ENCODE results near the gene MAGEA10. TPM values are rescaled to one million over a fixed set of nuclear protein-coding genes. Genes with fewer than 3 reads are reported as not detected.

Gene MAGEA10
- total and polyA plus RNA-seq, 4 donors: not detected

GRCh38 chrX:152154050-152154449 lies 15.7 kb upstream of the MAGEA10 start:
- DNase-seq (ENCODE audit: low spot score): no peak
- H3K4me3 ChIP-seq (ENCODE audit: low read depth in 1 of 3, low read length in 3 of 3): no peak overlapping the region
- no peak for TF ChIP-seq GABPA (IDR thresholded peaks at IDR 0.05 in 1 of 2, conservative IDR thresholded peaks at IDR 0.05 in 1 of 2)
- TF ChIP-seq ZBTB33 (IDR thresholded peaks at IDR 0.05): no peak
- no peak for TF ChIP-seq SP1 (IDR thresholded peaks at IDR 0.05)
- TF ChIP-seq YY1 (IDR thresholded peaks at IDR 0.05): no peak
- no peak for TF ChIP-seq RAD21 (IDR thresholded peaks at IDR 0.05)
- no peak for TF ChIP-seq HNF4A (conservative IDR thresholded peaks at IDR 0.05)
- no peaks in the 10 kb centered on the region for H3K4me1 ChIP-seq (ENCODE audit: control insufficient read depth in 4 of 4, insufficient read depth in 4 of 4, low read length in 3 of 4)
- peaks cover 0 to 2% (median 0%) of the 10 kb centered on the region in 4 donors for H3K9me3 ChIP-seq (ENCODE audit: control insufficient read depth in 4 of 4, low read length in 3 of 4)
- 76% methylated on average over 1 of the region's 1 CpG for WGBS
- H3K27ac ChIP-seq (ENCODE audit: low read depth in 1 of 2, low read length in 2 of 2): no peak overlapping the region
- no peaks in the 10 kb centered on the region for H3K27me3 ChIP-seq (ENCODE audit: control insufficient read depth in 4 of 4, insufficient read depth in 4 of 4, low read length in 3 of 4)
- no peaks in the 10 kb centered on the region for H3K36me3 ChIP-seq (ENCODE audit: control insufficient read depth in 4 of 4, insufficient read depth in 3 of 4, low read depth in 1 of 4, low read length in 3 of 4)
- H3K9ac ChIP-seq (ENCODE audit: low read depth in 1 of 2, low read length in 2 of 2): no peak overlapping the region

- no peaks in the 10 kb centered on the region for H3K36me3 ChIP-seq (ENCODE audit: control insufficient read depth in 4 of 4, insufficient read depth in 3 of 4, low read depth in 1 of 4, low read length in 3 of 4)
- TF ChIP-seq MAX (IDR thresholded peaks at IDR 0.05) (no peak), FOXA1 (IDR thresholded peaks at IDR 0.05) (no peak), ATF3 (IDR thresholded peaks at IDR 0.05) (no peak), RXRA (IDR thresholded peaks at IDR 0.05) (no peak), SP1 (IDR thresholded peaks at IDR 0.05) (no peak)
- WGBS: 85% methylated on average over 3 of the region's 3 CpGs
Observed at GRCh38 chrX:152151256-152151655, 12.9 kb upstream of the MAGEA10 start.

GRCh38 chrX:152149648-152150047 lies 11.3 kb upstream of the MAGEA10 start:
- no peak overlapping the region for H3K4me3 ChIP-seq (ENCODE audit: low read depth in 1 of 3, low read length in 3 of 3)
- H3K9ac ChIP-seq (ENCODE audit: low read depth in 1 of 2, low read length in 2 of 2): no peak overlapping the region
- no peaks in the 10 kb centered on the region for H3K4me1 ChIP-seq (ENCODE audit: control insufficient read depth in 4 of 4, insufficient read depth in 4 of 4, low read length in 3 of 4)
- no peaks in the 10 kb centered on the region for H3K36me3 ChIP-seq (ENCODE audit: control insufficient read depth in 4 of 4, insufficient read depth in 3 of 4, low read depth in 1 of 4, low read length in 3 of 4)
- TF ChIP-seq REST (IDR thresholded peaks at IDR 0.05): no peak
- TF ChIP-seq MAX (IDR thresholded peaks at IDR 0.05): no peak
- TF ChIP-seq ZBTB33 (IDR thresholded peaks at IDR 0.05): no peak
- TF ChIP-seq GABPA (IDR thresholded peaks at IDR 0.05 in 1 of 2, conservative IDR thresholded peaks at IDR 0.05 in 1 of 2): no peak
- no peak for TF ChIP-seq FOXA1 (IDR thresholded peaks at IDR 0.05)
- no peak for TF ChIP-seq RXRA (IDR thresholded peaks at IDR 0.05)
- TF ChIP-seq NR2F2 (IDR thresholded peaks at IDR 0.05): no peak
- TF ChIP-seq YY1 (IDR thresholded peaks at IDR 0.05): no peak
- no peak for TF ChIP-seq EGR1 (IDR thresholded peaks at IDR 0.05; ENCODE audit: low read depth in 2 of 2)
- no peak for TF ChIP-seq FOXA2 (IDR thresholded peaks at IDR 0.05)
- no peak for TF ChIP-seq TAF1 (conservative IDR thresholded peaks at IDR 0.05)
- TF ChIP-seq CTCF (IDR thresholded peaks at IDR 0.05; ENCODE audit: low read depth, low read length, missing input control): no peak
- H3K27ac ChIP-seq (ENCODE audit: low read depth in 1 of 2, low read length in 2 of 2): no peak overlapping the region
- WGBS: 27% methylated on average over 2 of the region's 2 CpGs
- no peaks in the 10 kb centered on the region for H3K9me3 ChIP-seq (ENCODE audit: control insufficient read depth in 4 of 4, low read length in 3 of 4)
- DNase-seq (ENCODE audit: low spot score): no peak
- no peaks in the 10 kb centered on the region for H3K27me3 ChIP-seq (ENCODE audit: control insufficient read depth in 4 of 4, insufficient read depth in 4 of 4, low read length in 3 of 4)

More at GRCh38 chrX:152151256-152151655, 12.9 kb upstream of the MAGEA10 start:
- no peak for DNase-seq (ENCODE audit: low spot score)
- Histone ChIP-seq H3K9ac (ENCODE audit: low read depth in 1 of 2, low read length in 2 of 2) (no peak overlapping the region), H3K27ac (ENCODE audit: low read depth in 1 of 2, low read length in 2 of 2) (no peak overlapping the region), H3K27me3 (ENCODE audit: control insufficient read depth in 4 of 4, insufficient read depth in 4 of 4, low read length in 3 of 4) (no peaks in the 10 kb centered on the region), H3K4me1 (ENCODE audit: control insufficient read depth in 4 of 4, insufficient read depth in 4 of 4, low read length in 3 of 4) (no peaks in the 10 kb centered on the region), H3K9me3 (ENCODE audit: control insufficient read depth in 4 of 4, low read length in 3 of 4) (no peaks in the 10 kb centered on the region), H3K4me3 (ENCODE audit: low read depth in 1 of 3, low read length in 3 of 3) (no peak overlapping the region)

Data from liver (tissue), 9 donors.